ENCODE results near the gene CDH13.

CDH13 gene

DNA sequence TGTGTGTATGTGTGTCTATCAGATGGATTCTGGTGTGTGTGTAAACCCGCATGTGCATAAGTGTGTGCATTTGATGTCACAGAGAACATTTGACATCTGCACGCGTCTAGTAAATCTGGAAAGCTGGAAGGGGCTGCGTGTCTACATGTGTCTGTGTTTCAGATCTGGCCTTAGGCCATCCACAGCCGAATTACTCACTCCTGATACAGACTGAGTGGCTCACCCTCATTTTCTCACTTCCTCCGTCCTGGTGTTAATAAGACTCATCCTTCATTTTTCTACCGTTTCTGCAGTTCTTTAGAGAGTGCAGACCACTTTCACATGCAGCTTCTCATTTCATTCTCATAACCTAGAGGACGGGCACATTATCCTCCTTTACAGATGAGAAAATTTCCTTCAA lies 491.6 kb downstream of the CDH13 start:
- DNase-seq (ENCODE audit: low read depth) = no peak

DNA sequence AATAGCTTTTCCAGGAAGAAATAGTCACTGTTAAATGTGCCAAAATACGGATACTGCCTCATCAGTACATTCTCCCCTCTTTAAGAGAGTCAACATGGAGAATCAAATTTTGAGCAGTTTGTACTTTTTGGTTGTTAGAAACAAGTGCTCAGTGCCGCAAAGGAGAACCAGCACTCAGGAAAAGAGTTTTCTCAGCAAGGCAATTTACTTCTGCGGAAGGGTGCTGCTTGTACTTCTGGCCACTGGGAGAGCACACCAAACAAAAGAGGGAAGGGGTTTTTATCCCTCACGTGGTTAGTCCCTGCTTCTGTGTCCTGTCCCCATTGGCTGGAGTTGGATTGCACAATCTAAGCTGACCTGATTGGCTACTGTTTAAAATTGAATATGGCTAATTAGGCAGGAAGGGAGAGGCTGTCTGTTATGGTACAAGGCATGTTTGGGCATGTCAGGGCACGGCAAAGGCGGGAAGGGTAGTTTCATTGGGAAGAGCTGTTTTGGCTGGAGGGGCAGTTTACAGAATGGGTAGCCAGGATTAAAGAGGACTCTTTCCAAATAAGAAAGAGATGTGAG lies 499.3 kb downstream of the CDH13 start:
- DNase-seq (ENCODE audit: low read depth) = no peak

DNA sequence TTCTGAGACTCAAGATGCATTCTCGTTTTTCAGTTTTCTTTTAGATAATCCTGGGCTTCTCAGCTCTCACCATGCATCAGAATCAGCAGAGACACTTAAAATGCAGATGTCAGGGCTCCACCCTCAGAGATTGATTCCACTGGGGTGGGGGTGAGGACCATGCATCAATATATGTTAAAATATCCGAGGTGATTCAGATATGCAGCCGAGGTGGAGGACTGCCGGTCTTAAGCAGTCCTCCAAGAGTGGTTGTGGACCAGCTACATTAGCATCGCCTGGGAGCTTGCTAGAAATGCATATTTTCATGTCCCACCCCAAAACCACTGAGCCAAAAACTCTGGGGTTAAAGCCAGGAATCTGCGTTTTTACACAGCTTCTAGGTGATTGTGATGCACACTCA lies 501.3 kb downstream of the CDH13 start:
- DNase-seq (ENCODE audit: low read depth) = no peak

DNA sequence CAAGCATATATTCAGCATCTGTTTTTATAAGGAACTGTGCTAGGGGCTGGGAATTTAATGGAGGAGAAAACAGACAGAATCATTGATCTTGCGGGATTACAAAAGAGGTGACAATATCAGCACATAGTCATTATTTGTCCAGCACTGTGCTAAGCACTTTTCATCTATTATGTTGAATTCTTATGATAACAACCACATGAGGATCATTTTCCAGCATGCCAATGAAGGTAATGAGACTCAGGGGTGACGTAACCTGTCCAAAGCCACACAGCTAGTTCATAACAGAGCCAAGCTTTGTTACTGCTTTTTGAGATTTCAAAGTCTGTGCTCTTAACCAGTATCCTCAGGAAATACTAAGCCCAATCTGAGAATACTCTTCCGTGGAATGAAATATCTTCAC lies 503.3 kb downstream of the CDH13 start:
- DNase-seq (ENCODE audit: low read depth) = no peak

DNA sequence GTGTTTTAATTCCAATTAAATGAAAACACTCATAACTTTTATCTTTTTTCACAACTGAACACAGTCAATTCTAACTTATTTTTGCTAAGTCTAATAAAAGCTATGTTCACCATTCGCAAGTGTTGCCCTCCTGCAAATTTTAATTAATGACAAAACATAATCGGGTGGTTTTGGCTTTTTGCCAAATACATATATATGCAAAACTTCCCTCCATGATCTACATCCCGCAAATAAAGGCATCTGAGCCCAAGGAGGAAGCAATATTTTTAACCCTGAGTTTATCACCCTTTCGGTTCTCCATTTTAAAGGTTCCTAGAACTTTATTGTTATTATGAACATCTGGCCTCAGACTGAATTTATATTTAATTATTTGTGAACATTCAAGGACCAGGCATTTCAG lies 507.9 kb downstream of the CDH13 start:
- no peak for DNase-seq (ENCODE audit: low read depth)

DNA sequence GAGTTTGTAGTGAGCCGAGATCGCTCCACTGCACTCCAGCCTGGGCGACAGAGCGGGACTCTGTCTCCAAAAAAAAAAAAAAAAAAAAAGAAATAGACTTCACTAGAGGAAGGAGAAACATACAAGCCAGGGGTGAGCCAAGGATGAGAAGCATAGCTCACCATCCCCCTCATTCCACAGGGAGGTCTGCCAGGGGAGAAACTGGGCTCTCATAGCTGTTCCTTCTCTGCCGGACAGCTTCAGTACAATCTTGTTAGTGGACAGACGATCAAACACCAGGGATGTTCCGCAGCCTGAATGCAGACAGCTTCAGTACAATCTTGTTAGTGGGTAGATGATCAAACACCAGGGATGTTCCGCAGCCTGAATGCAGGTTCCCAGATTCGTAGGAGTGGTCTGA lies 509.6 kb downstream of the CDH13 start:
- DNase-seq (ENCODE audit: low read depth) = no peak

DNA sequence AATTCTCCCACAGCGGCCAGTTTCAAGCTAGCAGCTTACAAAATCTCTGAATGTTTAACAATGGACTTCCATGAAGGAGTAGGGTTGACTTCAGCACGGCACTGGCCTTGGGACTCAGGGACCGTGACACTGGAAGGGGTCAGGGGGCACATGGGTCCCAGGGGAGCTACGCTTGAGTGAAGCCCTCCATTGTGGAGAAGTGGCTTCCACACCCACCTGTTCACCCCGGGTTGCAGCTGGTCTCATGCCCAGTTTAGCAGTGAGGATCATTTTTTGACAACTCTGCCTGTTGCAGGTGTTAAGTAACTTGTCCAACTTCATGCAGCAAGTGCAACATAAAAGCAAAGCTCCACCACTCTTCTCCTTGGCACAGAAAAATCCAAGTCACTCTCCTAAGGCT lies 510.2 kb downstream of the CDH13 start:
- no peak for DNase-seq (ENCODE audit: low read depth)

DNA sequence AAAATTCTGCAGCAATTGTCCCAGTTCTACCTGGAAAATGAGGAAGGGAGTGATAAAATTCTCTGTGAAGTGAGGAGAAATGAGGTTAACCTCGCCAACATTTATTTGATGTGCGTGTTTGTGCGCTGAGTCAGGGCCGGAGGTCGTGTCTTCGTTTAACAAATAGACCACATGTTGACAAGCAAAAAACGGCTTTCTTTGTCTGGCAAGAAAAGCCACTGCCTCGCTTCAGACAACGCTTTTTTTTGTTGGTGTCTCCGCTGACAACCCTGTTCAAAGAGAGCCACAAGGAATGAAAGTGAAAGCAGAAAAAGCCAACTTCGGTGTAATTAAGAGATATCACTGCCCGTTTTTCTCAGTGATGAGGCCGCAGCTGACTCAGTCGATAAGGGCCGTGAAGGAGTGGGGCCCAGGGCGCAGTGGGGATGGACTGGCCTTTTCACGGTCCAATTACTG lies 510.6 kb downstream of the CDH13 start:
- DNase-seq (ENCODE audit: low read depth) = no peak

DNA sequence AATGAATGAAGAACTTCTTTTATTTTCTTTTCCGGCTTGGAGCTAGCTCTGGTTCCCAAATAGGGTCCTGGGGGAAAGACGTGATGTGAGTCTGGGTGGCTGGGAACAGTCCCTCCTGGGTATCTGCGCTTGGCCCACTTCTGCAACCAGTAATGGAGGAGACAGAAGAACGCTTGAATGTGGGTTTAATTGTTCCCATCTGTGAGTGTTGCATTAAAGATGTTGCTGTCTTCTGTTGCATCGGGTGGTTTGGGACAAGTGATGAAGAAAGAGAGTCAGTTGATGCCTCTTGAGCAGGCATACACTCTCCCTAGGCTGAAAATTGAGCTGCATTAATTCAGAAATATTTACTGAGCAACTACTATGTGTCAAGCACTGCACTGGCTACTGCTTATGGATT lies 511.1 kb downstream of the CDH13 start:
- DNase-seq (ENCODE audit: low read depth) = no peak

DNA sequence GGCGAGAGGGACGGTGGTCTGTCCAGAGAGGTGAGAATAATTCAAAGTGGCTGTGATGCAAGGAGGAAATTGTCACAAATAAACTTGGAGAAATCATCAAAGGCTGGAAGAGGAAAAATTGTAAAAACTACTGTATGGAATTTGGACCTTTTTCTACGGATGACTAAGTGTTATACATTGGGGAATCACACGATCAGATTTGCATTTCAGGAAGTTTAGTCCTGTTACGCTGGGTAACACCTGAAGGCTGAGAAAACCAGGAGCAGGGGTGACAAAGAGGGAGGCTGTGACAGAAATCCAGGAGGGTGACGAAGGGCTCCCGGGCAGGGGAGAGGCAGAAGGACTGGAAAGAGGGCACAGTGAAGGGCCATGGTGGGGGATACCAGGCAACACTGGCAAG lies 511.7 kb downstream of the CDH13 start:
- no peak for DNase-seq (ENCODE audit: low read depth)

DNA sequence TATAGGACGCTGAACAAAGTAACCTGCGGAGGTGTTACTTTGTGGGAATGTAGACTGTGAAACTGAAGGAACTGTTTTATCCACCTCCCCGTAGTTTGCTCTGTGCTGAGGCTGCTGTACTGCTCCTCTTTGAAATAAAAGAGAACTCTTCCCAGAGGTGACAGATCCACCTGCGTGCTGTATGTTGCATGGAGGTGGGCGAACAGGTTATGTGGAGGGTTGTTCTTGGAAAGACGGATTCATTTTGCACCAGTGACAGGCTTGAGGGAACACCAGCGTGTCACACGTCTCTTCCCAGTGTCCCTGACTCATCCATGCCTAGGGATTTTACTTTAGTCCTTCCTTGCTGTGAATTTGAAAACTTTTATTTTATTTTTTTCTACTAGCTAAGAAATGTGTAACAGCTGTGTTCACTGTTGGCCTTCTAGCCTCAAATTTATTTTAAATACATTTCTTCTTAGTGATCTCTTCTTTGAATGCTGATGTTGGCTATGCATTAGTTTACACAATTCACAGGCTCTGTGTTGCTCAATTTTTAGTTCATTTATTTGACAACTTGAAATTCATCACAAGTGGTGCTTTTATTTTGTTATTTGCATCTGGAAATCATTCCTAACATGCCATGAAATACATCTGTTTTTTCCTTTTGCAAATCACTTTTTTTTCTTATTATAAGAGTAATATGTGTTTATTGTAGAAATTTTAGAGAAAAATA lies 512.4 kb downstream of the CDH13 start:
- no peak for DNase-seq (ENCODE audit: low read depth)

DNA sequence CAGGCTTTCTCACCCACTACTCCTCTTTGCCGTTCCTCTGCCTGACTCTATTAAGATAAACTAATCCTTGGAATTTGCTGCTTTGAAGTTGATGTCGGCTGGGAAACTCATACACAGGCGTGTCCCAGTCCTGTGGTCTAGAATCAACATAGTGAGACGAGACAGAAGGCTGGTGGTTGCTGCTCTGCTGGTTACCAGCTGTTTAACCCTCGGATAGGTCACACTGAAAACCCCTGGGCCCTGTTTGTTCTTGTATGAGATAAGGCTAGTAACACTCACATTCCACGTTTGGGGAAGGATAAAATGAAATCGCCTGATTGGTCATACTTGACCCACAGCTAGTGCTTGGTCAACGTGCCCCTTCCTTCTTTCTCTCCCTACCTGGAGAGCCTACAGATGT lies 517.0 kb downstream of the CDH13 start:
- DNase-seq (ENCODE audit: low read depth) = no peak

DNA sequence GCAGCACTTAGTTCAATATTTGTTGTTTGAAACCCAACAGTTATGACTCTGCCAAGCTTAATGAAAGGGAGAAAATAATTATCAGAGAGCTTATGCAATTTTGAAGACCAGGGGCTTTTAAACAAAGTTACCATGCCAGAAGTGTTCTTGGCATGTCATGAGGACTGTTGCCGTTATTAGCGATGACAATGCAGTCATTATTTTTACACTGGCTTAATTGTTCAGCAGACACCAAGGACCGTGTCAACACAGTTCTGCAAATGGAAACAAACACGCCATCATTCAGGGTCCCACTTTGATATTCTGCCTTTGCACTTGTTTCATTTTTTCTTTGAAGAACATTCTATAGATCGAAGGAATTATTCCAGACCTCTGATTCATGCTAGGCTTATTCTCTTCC lies 518.5 kb downstream of the CDH13 start:
- no peak for DNase-seq (ENCODE audit: low read depth)

DNA sequence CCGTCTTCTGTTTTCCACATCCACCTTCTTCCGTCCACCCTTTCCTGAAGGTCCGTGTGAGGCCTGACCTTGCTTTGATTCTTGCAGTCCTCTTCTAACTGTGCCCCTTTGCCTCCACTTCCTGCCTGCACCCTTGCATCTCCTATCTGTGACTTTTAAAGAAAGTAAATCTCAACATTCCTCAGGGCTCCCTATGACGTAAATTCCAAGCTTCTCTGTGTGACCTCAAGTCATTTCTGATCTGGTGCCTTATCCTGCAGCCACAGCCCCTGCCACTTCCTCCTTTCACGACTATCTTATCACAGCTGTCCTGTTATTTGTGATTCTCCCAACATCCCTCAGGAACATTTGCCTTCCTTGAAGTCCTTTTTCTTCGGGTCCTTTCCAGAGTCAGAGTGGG lies 520.5 kb downstream of the CDH13 start:
- no peak for DNase-seq (ENCODE audit: low read depth)

DNA sequence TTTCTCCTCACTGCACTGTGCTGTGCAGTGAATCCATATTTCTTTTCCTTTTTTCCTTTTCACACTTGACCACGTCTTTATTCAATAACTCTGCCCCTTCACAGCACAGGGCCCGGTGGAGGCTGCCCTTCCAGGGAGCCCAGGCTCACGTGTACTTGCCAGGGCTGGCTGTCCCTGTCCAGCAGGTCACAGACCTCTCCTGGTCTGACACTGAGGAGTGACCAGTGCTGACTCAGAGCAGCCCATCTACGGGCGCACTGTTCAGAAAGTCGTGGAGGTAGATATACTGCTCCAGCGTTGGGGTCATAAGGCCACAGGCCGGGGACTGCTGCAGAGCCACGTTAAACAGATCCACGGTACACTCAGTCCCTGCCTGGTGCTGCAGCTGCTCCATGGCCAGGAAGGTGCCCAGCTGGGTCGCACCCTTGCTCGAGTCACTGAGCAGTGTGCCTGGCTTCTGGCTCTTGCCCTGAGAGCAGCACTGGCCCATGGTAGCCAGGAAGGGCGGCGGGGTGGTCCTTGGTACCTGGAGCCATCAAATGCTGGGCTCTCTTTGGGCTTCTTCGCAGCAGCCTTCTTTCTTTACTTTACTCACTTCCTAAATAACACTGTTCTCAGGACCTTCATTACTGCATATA lies 531.7 kb downstream of the CDH13 start:
- DNase-seq (ENCODE audit: low read depth) = no peak

DNA sequence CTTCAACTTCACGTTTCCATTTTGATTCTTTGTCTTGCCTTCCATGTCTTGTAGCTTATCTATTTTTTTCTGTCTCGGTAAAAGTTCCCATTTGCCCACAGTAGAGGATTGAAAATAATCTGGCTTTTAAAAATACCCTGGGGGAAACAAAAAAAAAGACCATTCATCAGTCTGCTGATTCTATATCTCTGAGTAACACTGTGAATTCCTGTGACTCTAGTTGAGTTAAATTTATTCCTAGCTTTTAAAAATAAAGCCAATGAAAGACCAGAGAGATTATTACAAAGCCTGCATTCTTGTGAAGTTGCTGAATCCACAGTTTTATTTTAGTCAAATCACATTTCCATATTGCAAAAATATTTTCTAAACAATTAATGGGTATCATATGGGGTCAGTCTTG lies 532.3 kb downstream of the CDH13 start:
- no peak for DNase-seq (ENCODE audit: low read depth)

DNA sequence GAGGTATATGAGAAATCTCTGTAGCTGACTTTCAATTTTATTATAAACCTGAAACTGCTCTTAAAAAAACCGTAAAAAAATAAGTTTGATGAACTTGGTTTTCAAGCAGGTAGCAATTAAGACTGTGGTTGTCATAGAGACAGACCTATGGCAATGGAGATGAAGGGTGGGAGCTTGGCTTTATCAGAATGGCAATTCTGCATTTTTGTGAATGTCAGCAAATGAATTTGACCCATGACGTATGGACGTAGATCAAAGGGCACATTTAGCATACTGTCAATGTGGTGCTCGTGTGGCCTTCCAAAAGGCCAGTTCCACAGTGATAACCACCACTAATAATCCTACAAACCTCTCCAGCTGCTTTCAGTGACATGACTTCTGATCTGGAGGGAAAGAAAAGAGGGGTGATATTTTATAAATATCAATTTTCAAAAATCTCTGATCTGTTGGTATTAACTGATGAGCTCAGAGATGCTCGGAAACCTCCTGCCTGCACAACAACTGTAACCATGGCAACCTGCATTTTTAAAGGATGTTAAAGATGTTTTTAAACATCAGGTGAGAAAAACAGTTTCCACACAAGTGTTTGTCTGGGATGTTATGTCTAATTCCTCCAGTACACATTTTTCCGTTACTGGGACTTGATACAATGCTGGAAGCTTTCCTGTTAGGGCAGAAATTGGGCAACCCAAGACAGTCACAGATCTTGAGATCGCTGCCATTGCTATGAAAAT lies 533.7 kb downstream of the CDH13 start:
- no peak for DNase-seq (ENCODE audit: low read depth)

DNA sequence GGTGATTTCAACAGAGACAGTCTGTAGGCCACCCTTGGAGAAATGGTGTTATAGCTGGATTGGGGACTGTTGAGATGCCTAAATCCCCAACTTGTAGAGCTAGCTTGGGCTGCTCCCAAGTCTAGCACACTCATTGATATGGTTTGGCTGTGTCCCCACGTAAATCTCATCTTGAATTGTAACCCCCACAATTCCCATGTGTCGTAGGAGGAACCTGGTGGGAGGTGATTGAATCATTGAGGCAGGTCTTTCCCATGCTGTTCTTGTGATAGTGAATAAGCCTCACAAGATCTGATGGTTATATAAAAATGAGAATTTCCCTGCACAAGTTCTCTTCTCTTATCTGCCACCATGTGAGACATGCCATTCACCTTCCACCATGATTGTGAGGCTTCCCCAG lies 536.0 kb downstream of the CDH13 start:
- DNase-seq (ENCODE audit: low read depth) = no peak

DNA sequence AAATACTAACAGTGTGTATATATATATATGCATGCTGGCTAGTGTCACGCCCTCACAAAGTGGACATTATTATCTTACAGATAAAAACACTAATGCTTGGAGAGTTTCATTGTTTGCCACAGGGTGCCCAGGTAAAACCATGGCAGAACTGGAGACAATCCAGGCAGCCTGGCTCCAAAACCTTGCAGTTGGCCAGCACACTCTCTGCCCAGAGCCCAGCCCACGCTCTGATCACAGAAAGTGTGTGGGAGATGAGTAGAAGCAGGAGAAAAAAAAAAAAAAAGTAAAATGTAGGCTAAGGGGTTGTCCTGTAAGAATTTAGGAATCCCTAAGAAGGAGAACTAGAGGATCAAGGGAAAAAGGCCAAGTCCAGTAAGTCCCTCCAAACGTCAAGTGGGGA lies 538.0 kb downstream of the CDH13 start:
- DNase-seq (ENCODE audit: low read depth) = no peak

DNA sequence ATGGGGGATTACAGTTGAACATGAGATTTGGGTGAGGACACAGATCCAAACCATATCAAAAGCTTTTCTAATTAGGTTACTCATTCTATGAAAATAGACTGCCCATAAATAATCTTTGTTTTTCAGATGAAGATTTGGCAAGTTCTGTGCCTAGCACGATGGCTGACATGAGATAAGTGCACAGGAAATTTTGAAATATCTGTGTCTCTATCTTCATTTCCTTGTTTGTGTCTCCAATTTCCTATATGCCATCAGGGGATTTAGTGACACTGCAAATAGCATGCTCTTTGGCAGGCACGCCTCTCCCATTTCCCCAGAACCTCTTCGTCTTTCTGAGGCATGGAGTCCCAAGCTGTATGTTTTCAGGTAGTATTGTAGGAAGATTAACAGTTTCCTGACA lies 544.6 kb downstream of the CDH13 start:
- DNase-seq (ENCODE audit: low read depth) = no peak

DNA sequence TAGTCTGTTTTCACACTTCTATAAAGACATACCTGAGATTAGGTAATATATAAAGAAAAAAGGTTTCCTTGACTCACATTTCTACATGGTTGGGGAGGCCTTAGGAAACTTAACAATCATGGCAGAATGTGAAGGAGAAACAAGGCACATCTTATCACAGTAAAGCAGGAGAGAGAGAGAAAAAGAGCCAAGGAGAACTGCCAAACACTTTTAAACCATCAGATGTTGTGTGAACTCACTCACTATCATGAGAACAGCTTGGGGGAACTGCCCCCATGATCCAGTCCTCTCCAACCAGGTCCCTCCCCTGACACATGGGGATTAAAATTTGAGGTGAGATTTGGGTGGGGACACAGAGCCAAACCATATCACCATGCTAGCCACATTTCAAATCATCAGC lies 547.9 kb downstream of the CDH13 start:
- DNase-seq (ENCODE audit: low read depth) = no peak

DNA sequence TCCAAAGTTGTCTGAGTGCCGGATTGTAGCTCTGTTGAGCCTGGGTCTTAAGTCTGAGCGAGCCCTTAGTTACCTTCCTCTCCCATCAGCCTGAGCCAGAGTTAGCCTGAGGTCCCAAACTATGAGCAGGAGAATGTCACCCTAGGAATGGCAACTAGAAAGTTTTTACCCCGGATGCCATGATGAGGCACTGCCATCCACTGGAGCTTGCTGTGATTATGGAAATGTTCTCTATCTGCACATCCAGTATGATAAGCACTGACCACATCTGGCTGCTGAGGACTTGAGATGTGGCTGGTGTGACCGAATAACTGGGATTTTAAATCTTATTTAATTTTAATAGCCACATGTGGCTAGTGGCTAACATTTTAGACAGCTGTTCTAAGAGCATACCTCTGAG lies 550.0 kb downstream of the CDH13 start:
- no peak for DNase-seq (ENCODE audit: low read depth)

DNA sequence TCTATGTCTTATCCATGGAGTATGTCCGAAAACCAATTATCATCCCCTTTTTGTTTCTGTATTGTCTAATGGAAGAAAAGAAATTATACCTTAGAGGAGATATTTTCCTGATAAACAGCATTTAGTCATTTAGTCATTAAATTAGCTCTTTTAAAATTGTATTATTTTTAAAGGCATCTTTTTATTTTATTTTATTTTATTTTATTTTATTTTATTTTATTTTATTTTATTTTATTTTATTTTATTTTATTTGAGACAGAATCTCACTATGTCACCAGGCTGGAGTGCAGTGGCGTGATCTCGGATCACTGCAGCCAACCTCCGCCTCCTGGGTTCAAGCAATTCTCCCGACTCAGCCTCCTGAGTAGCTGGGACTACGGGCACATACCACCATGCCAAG lies 559.1 kb downstream of the CDH13 start:
- DNase-seq (ENCODE audit: low read depth) = no peak
